H1 (cell line): ENCODE data around the gene PUS7L. TPM values are rescaled to one million over a fixed set of nuclear protein-coding genes. Genes with fewer than 3 reads are reported as not detected.

Experiments
- CTCF ChIA-PET: fragments of 300-600 bp; sonication (Branson Sonifier 250); formaldehyde crosslinking; loops from one replicate; lab custom pipeline; 2021; ENCODE audit not compliant: partially characterized antibody; lab: Charles Lee
- POLR2A ChIA-PET: fragments of 300-600 bp; sonication (Branson Sonifier 250); formaldehyde crosslinking; loops from one replicate; lab custom pipeline; 2021; ENCODE audit warnings: inconsistent platforms; ENCODE audit not compliant: partially characterized antibody; lab: Charles Lee
- DNase-seq, 2 experiments: peaks; one replicate each; pipeline versions ENCODE4 v3.0.0 to v3.0.0-alpha.2; 2010 to 2022; ENCODE audit warnings: low spot score in 2 of 2, low read depth in 1 of 2, mixed read lengths in 1 of 2
- FAIRE-seq: peaks from 2 replicates; lab custom pipeline; 2011; peaks lifted over from hg19 to GRCh38; lab: Jason Lieb, UNC
- H2AFZ ChIP-seq: 2 replicates; pipeline ENCODE4 v1.8.1; 2012; ENCODE audit warnings: low read length, inconsistent platforms
- H2AK5ac ChIP-seq: 2 replicates; pipeline ENCODE4 v1.6.1; 2013; ENCODE audit warnings: low read depth, low read length
- H2BK120ac ChIP-seq: replicated peaks from 2 replicates; pipeline ENCODE3; 2013; ENCODE audit warnings: low read depth, low read length, inconsistent platforms
- H2BK12ac ChIP-seq: 2 replicates; pipeline ENCODE4 v1.6.1; 2013; ENCODE audit warnings: low read depth, low read length
- H2BK15ac ChIP-seq: 2 replicates; pipeline ENCODE4 v1.6.1; 2013; ENCODE audit warnings: low read length
- H2BK20ac ChIP-seq: 2 replicates; pipeline ENCODE4 v1.6.1; 2013; ENCODE audit warnings: low read length
- H2BK5ac ChIP-seq: 2 replicates; pipeline ENCODE4 v1.6.1; 2013; ENCODE audit warnings: low read depth, low read length
- H3K14ac ChIP-seq: 2 replicates; pipeline ENCODE4 v1.6.1; 2013; ENCODE audit warnings: inconsistent platforms; ENCODE audit not compliant: insufficient read length
- H3K18ac ChIP-seq: 2 replicates; pipeline ENCODE4 v1.6.1; 2013; ENCODE audit warnings: low read length; ENCODE audit errors: extremely low read depth
- H3K23ac ChIP-seq: 2 replicates; pipeline ENCODE4 v1.6.1; 2013; ENCODE audit warnings: inconsistent platforms; ENCODE audit not compliant: insufficient read length
- H3K23me2 ChIP-seq: 2 replicates; pipeline ENCODE4 v1.6.1; 2013; ENCODE audit warnings: low read depth, low read length
- H3K27ac ChIP-seq: 2 replicates; pipeline ENCODE4 v1.6.1; 2011; ENCODE audit warnings: low read depth, low read length, inconsistent platforms
- H3K27me3 ChIP-seq, 4 experiments: replicated peaks in 1 of 4; 1 replicate in 1 of 4; 2 replicates in 3 of 4; pipeline versions ENCODE4 v1.6.1 to v1.8.1; 2011 to 2013; ENCODE audit warnings: low read length in 3 of 4, mild to moderate bottlenecking in 3 of 4, inconsistent platforms in 2 of 4, mixed read lengths in 2 of 4, moderate library complexity in 1 of 4; ENCODE audit not compliant: control insufficient read depth in 3 of 4, insufficient read depth in 3 of 4; ENCODE audit errors: extremely low read depth in 1 of 4
- H3K36me3 ChIP-seq, 4 experiments: 2 replicates each; pipeline versions ENCODE4 v1.6.1 to v1.8.1; 2011 to 2013; ENCODE audit warnings: mild to moderate bottlenecking in 4 of 4, low read length in 3 of 4, moderate library complexity in 2 of 4, control low read depth in 1 of 4, inconsistent platforms in 1 of 4; ENCODE audit not compliant: insufficient read depth in 4 of 4, control insufficient read depth in 2 of 4
- H3K4ac ChIP-seq: replicated peaks from 2 replicates; pipeline ENCODE3; 2013; ENCODE audit warnings: low read length, low read depth, mixed read lengths, inconsistent platforms; ENCODE audit not compliant: insufficient read length
- H3K4me1 ChIP-seq, 4 experiments: replicated peaks in 1 of 4; 1 replicate in 1 of 4; 2 replicates in 3 of 4; pipeline versions ENCODE4 v1.6.1 to v1.8.1; 2011 to 2013; ENCODE audit warnings: low read length in 3 of 4, inconsistent platforms in 2 of 4, mixed read lengths in 1 of 4; ENCODE audit not compliant: insufficient read depth in 4 of 4, control insufficient read depth in 3 of 4
- H3K4me2 ChIP-seq, 2 experiments: 2 replicates each; pipeline versions ENCODE4 v1.6.1 to v1.8.1; 2011 to 2013; ENCODE audit warnings: low read depth in 2 of 2, low read length in 2 of 2, control low read depth in 1 of 2, inconsistent platforms in 1 of 2, mild to moderate bottlenecking in 1 of 2; ENCODE audit not compliant: insufficient read depth in 1 of 2
- H3K4me3 ChIP-seq, 4 experiments: fragments of 200-600, 300-600 bp in 1 of 4; sonication (generic), shearing (Covaris generic), sonication (Bioruptor Twin) in 1 of 4; 2 replicates each; pipeline versions ENCODE4 v1.5.1 to v1.8.1; 2011 to 2016; ENCODE audit warnings: low read length in 4 of 4, low read depth in 3 of 4, control low read depth in 2 of 4, inconsistent platforms in 2 of 4, mild to moderate bottlenecking in 2 of 4, mixed read lengths in 1 of 4, moderate library complexity in 1 of 4; ENCODE audit not compliant: insufficient read depth in 2 of 4; ENCODE audit errors: extremely low read depth in 1 of 4
- H3K56ac ChIP-seq: replicated peaks from 2 replicates; pipeline ENCODE3; 2013; ENCODE audit warnings: low read depth, mild to moderate bottlenecking, mixed read lengths, low read length, inconsistent platforms; ENCODE audit not compliant: insufficient read length
- H3K79me1 ChIP-seq: 2 replicates; pipeline ENCODE4 v1.6.1; 2013; ENCODE audit warnings: low read depth, low read length, control low read depth
- H3K79me2 ChIP-seq, 2 experiments: 2 replicates each; pipeline versions ENCODE4 v1.6.1 to v1.8.1; 2012 to 2013; ENCODE audit warnings: low read length in 2 of 2, mild to moderate bottlenecking in 2 of 2, inconsistent platforms in 1 of 2; ENCODE audit not compliant: insufficient read depth in 2 of 2, control insufficient read depth in 1 of 2
- H3K9ac ChIP-seq, 4 experiments: replicated peaks in 1 of 4; 1 replicate in 1 of 4; 2 replicates in 3 of 4; pipeline versions ENCODE4 v1.6.1 to v1.8.1; 2011 to 2013; ENCODE audit warnings: low read depth in 3 of 4, low read length in 3 of 4, control low read depth in 2 of 4, mild to moderate bottlenecking in 2 of 4, moderate library complexity in 2 of 4, inconsistent platforms in 1 of 4; ENCODE audit errors: extremely low read depth in 1 of 4
- H3K9me3 ChIP-seq, 2 experiments: 2 replicates each; pipeline versions ENCODE4 v1.6.1 to v1.8.1; 2012 to 2013; ENCODE audit warnings: mild to moderate bottlenecking in 2 of 2, moderate library complexity in 2 of 2, control low read depth in 1 of 2, inconsistent platforms in 1 of 2, low read depth in 1 of 2, low read length in 1 of 2, mixed read lengths in 1 of 2; ENCODE audit not compliant: insufficient read depth in 2 of 2
- H4K20me1 ChIP-seq, 2 experiments: replicated peaks in 1 of 2; 2 replicates each; pipeline versions ENCODE3 to v1.8.1; 2011 to 2013; ENCODE audit warnings: inconsistent platforms in 2 of 2, low read length in 2 of 2, mild to moderate bottlenecking in 1 of 2; ENCODE audit not compliant: insufficient read depth in 2 of 2, control insufficient read depth in 1 of 2
- H4K5ac ChIP-seq: 2 replicates; pipeline ENCODE4 v1.6.1; 2013; ENCODE audit warnings: low read length, low read depth, mixed read lengths, inconsistent platforms; ENCODE audit not compliant: insufficient read length
- H4K8ac ChIP-seq: 2 replicates; pipeline ENCODE4 v1.8.0; 2013; ENCODE audit warnings: mild to moderate bottlenecking, moderate library complexity, low read length, inconsistent platforms; ENCODE audit not compliant: insufficient read depth; ENCODE audit errors: extremely low read depth
- H4K91ac ChIP-seq: replicated peaks from 2 replicates; pipeline ENCODE3; 2013; ENCODE audit warnings: low read length, mixed read lengths, inconsistent platforms; ENCODE audit not compliant: insufficient read length
- WGBS, 2 experiments: shearing (Covaris generic) in 1 of 2; methylation state at CpG; one replicate each; pipeline versions ENCODE4 v1.1.6 to v1.1.7; 2013 to 2015; ENCODE audit warnings: low lambda C conversion rate in 2 of 2, mixed read lengths in 2 of 2, inconsistent platforms in 1 of 2, low coverage in 1 of 2, missing lambda C conversion rate in 1 of 2; ENCODE audit not compliant: insufficient replicate concordance in 2 of 2, insufficient coverage in 1 of 2, insufficient read length in 1 of 2; ENCODE audit errors: extremely low coverage in 1 of 2, missing lambda C conversion rate in 1 of 2; 5-methylcytosine and 5-hydroxymethylcytosine counted together
- polyA plus RNA-seq, 7 experiments: library from polyadenylated mRNA; depleted of rRNA in 3 of 7; stranded (reverse) in 5 of 7; unstranded in 2 of 7; fragments of >200 nt in 5 of 7; fragments of 200-250 nt in 2 of 7; gene quantifications; 1 replicate in 5 of 7; 2 replicates in 1 of 7; 4 replicates in 1 of 7; pipeline versions ENCODE4 v1.2.1 to v1.2.3, GENCODE V29; 2011 to 2013; ENCODE audit warnings: missing spikeins in 2 of 7, mixed read lengths in 2 of 7
- total RNA-seq: library from RNA; stranded (reverse); fragmentation: NEBNext Ultra II Directional; extraction: Animal tissue kit (Norgen Biotek cat#: 25700); gene quantifications from 2 replicates; pipeline ENCODE4 v1.2.1, GENCODE V29; 2021

The PUS7L gene
- total and polyA plus RNA-seq, 2 of the 8 experiments (the other 6 are each of a cell fraction or from before 2014, with no cell fraction given), result 3.6 to 26.8 TPM

DNA sequence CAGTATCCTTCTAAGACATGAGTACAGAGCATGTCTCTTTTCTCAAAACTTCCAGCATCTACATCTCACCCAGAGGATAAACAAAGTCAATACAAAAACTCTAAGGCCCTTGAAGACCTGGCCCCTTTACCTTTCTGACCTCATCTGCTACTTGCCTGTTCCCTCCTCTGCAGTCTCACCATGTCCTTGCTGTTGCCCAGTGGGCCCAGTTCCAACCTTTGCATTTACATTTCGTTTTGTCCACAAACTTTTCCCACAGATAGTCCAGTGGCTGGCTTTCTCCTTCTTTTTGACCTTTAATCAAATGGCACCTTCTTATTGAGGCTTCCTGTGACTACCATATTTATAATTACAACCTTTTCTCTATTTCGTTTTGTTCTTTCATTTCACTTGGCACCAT, 1.8 kb upstream of the PUS7L start:
- no peaks in the 10 kb centered on the region for H4K20me1 ChIP-seq
- no peaks in the 10 kb centered on the region for H3K79me1 ChIP-seq
- peak overlapping the region; percentile 55; the same call in 1 of the 2 replicates for H2BK20ac ChIP-seq
- no peak overlapping the region for H3K4ac ChIP-seq
- H2BK15ac ChIP-seq, result peak overlapping the region; percentile 82; the same call in 1 of the 2 replicates
- H3K4me1 ChIP-seq, result peaks cover 0 to 15% (median 6%) of the 10 kb centered on the region in 4 experiments; a peak in 5 of 7 replicates
- H2BK120ac ChIP-seq, result no peak overlapping the region
- H3K9ac ChIP-seq, result no peak overlapping the region
- no peak overlapping the region for H2AFZ ChIP-seq
- no peak overlapping the region for H3K23ac ChIP-seq
- no peak overlapping the region for H4K8ac ChIP-seq
- peak overlapping the region in 1 of 4 experiments; percentile 80; a peak in 1 of 8 replicates for H3K4me3 ChIP-seq
- H3K27ac ChIP-seq, result no peak overlapping the region
- no peak overlapping the region for H2AK5ac ChIP-seq
- ChIA-PET CTCF (interaction anchor here (1.6 kb wide), 1 partner anchor 122 kb away, joined by 7 read pairs; no protein-coding TSS in a partner anchor), POLR2A (no interaction called here)
- no peak overlapping the region for H4K5ac ChIP-seq
- H3K36me3 ChIP-seq, result no peaks in the 10 kb centered on the region
- no peaks in the 10 kb centered on the region; the same call in 1 of the 2 replicates for H3K23me2 ChIP-seq
- H3K56ac ChIP-seq, result no peak overlapping the region
- H3K18ac ChIP-seq, result no peak overlapping the region
- no peak for FAIRE-seq
- H2BK5ac ChIP-seq, result no peak overlapping the region
- H3K14ac ChIP-seq, result no peak overlapping the region
- H3K9me3 ChIP-seq, result no peaks in the 10 kb centered on the region
- peak overlapping the region; percentile 39 to 81; a peak in 3 of 4 replicates for H3K4me2 ChIP-seq
- H3K79me2 ChIP-seq, result peaks cover 0 to 8% of the 10 kb centered on the region in 2 experiments; a peak in 1 of 4 replicates
- no peak overlapping the region for H2BK12ac ChIP-seq
- DNase-seq, result no peak
- WGBS, 2 experiments, result 83% methylated on average over 2 of the region's 2 CpGs; no CpG with 5 or more reads in 1 of the 2 experiments
- no peak overlapping the region for H4K91ac ChIP-seq
- no peaks in the 10 kb centered on the region for H3K27me3 ChIP-seq
